Left ventricle myocardium inferior (tissue), 1 donor: ENCODE measurements around the gene SDC1. TPM values are rescaled to one million over a fixed set of nuclear protein-coding genes. Genes with fewer than 3 reads are reported as not detected.

Source experiments
- DNase-seq: peaks from one replicate; pipeline ENCODE4 v3.0.0-alpha.2; 2020
- H3K27ac ChIP-seq: fragments of 200-600 bp; replicated peaks from 2 replicates; pipeline ENCODE4 v1.8.0; 2021
- H3K27me3 ChIP-seq: fragments of 200-600 bp; 2 replicates; pipeline ENCODE4 v1.8.0; 2021; ENCODE audit warnings: low read depth
- H3K36me3 ChIP-seq: fragments of 200-600 bp; 2 replicates; pipeline ENCODE4 v1.8.0; 2021
- H3K4me1 ChIP-seq: fragments of 200-600 bp; 2 replicates; pipeline ENCODE4 v1.8.0; 2021
- H3K4me3 ChIP-seq: fragments of 200-600 bp; 2 replicates; pipeline ENCODE4 v1.8.0; 2021; ENCODE audit warnings: mild to moderate bottlenecking, moderate library complexity
- H3K9me3 ChIP-seq: fragments of 200-600 bp; replicated peaks from 2 replicates; pipeline ENCODE4 v1.8.0; 2021
- CTCF ChIP-seq: fragments of 200-600 bp; IDR thresholded peaks from 2 replicates; pipeline ENCODE4 v1.8.0; 2021; ENCODE audit warnings: antibody characterized with exemption, mild to moderate bottlenecking, borderline replicate concordance
- intact Hi-C: fragments of 100-400 bp; cut with micrococcal nuclease; formaldehyde crosslinking; loops from one replicate; pipeline ENCODE4 v1.11.0; 2022
- total RNA-seq: library from RNA; stranded (reverse); fragmentation: NEBNext Ultra II Directional; extraction: Animal tissue kit (Norgen Biotek cat#: 25700); gene quantifications from one replicate; pipeline ENCODE4 v1.2.1, GENCODE V29; 2021
- donor health status: DM: no; HTN: yes; CAD: no; lungs with severe emphysema.

Gene SDC1
- total RNA-seq, 1 donor from 2014 or later, result 0.41 TPM

GRCh38 chr2:20214566-20215182 lies 10.3 kb downstream of the SDC1 start:
- no peak for DNase-seq
- no peak overlapping the region for H3K4me3 ChIP-seq
- no peaks in the 10 kb centered on the region for H3K9me3 ChIP-seq
- intact Hi-C loops, result no loop called here
- H3K36me3 ChIP-seq, result no peaks in the 10 kb centered on the region
- H3K4me1 ChIP-seq, result no peaks in the 10 kb centered on the region
- no peaks in the 10 kb centered on the region for H3K27me3 ChIP-seq
- TF ChIP-seq CTCF, result no peak
- H3K27ac ChIP-seq, result no peak overlapping the region

GRCh38 chr2:20213651-20214565 lies 11.0 kb downstream of the SDC1 start:
- intact Hi-C loops, result no loop called here
- H3K27me3 ChIP-seq, result no peaks in the 10 kb centered on the region
- no peak for DNase-seq

GRCh38 chr2:20212871-20213503 lies 11.9 kb downstream of the SDC1 start:
- Histone ChIP-seq H3K4me3 (no peak overlapping the region), H3K27me3 (no peaks in the 10 kb centered on the region), H3K4me1 (no peaks in the 10 kb centered on the region), H3K36me3 (no peaks in the 10 kb centered on the region), H3K27ac (no peak overlapping the region), H3K9me3 (no peaks in the 10 kb centered on the region)
- TF ChIP-seq CTCF, result no peak
- DNase-seq, result no peak
- intact Hi-C loops, result no loop called here

More at GRCh38 chr2:20213651-20214565, 11.0 kb downstream of the SDC1 start:
- no peak for TF ChIP-seq CTCF
- Histone ChIP-seq H3K27ac (no peak overlapping the region), H3K36me3 (no peaks in the 10 kb centered on the region), H3K9me3 (no peaks in the 10 kb centered on the region), H3K4me3 (no peak overlapping the region), H3K4me1 (no peaks in the 10 kb centered on the region)

GRCh38 chr2:20212459-20212870 lies 12.5 kb downstream of the SDC1 start:
- Histone ChIP-seq H3K4me1 (no peaks in the 10 kb centered on the region), H3K4me3 (no peak overlapping the region), H3K27me3 (no peaks in the 10 kb centered on the region), H3K36me3 (no peaks in the 10 kb centered on the region), H3K27ac (no peak overlapping the region), H3K9me3 (no peaks in the 10 kb centered on the region)
- intact Hi-C loops, result no loop called here
- TF ChIP-seq CTCF, result no peak
- no peak for DNase-seq

GRCh38 chr2:20211860-20212458 lies 13.0 kb downstream of the SDC1 start:
- H3K9me3 ChIP-seq, result no peaks in the 10 kb centered on the region
- no peak for TF ChIP-seq CTCF
- no peak overlapping the region for H3K27ac ChIP-seq
- DNase-seq, result no peak
- no peaks in the 10 kb centered on the region for H3K4me1 ChIP-seq
- H3K4me3 ChIP-seq, result no peak overlapping the region
- no peaks in the 10 kb centered on the region for H3K27me3 ChIP-seq
- no peaks in the 10 kb centered on the region for H3K36me3 ChIP-seq
- intact Hi-C loops, result no loop called here
